Measurements from ENCODE around the gene BCL10. TPM values are rescaled to one million over a fixed set of nuclear protein-coding genes. Genes with fewer than 3 reads are reported as not detected.

The BCL10 gene
- total RNA-seq, 1 donor from 2014 or later, result 19.9 TPM

GRCh38 chr1:85297855-85298629 is 21.6 kb upstream of the BCL10 start:
- TF ChIP-seq CTCF (IDR thresholded peaks at IDR 0.05; ENCODE audit: unreplicated experiment), result no peak
- H3K4me1 Mint-ChIP-seq (ENCODE audit: low read depth), result peaks cover 2% of the 10 kb centered on the region
- H3K27ac Mint-ChIP-seq, result no peak overlapping the region
- H3K36me3 Mint-ChIP-seq (ENCODE audit: insufficient read depth), result no peaks in the 10 kb centered on the region
- DNase-seq (ENCODE audit: low spot score, unreplicated experiment), result no peak
- no peak overlapping the region for H3K4me3 Mint-ChIP-seq (ENCODE audit: low read depth)
- no peaks in the 10 kb centered on the region for H3K27me3 Mint-ChIP-seq
- no peaks in the 10 kb centered on the region for H3K9me3 Mint-ChIP-seq (ENCODE audit: low read depth)

GRCh38 chr1:85297538-85297854 is 21.1 kb upstream of the BCL10 start:
- H3K27me3 Mint-ChIP-seq, result no peaks in the 10 kb centered on the region
- no peak overlapping the region for H3K4me3 Mint-ChIP-seq (ENCODE audit: low read depth)
- no peaks in the 10 kb centered on the region for H3K9me3 Mint-ChIP-seq (ENCODE audit: low read depth)
- DNase-seq (ENCODE audit: low spot score, unreplicated experiment), result no peak
- no peak overlapping the region for H3K27ac Mint-ChIP-seq
- no peak for TF ChIP-seq CTCF (IDR thresholded peaks at IDR 0.05; ENCODE audit: unreplicated experiment)
- H3K36me3 Mint-ChIP-seq (ENCODE audit: insufficient read depth), result no peaks in the 10 kb centered on the region
- H3K4me1 Mint-ChIP-seq (ENCODE audit: low read depth), result peaks cover 2% of the 10 kb centered on the region

GRCh38 chr1:85296980-85297379 is 20.5 kb upstream of the BCL10 start:
- TF ChIP-seq CTCF (IDR thresholded peaks at IDR 0.05; ENCODE audit: unreplicated experiment), result no peak
- DNase-seq (ENCODE audit: low spot score, unreplicated experiment), result no peak
- no peaks in the 10 kb centered on the region for H3K36me3 Mint-ChIP-seq (ENCODE audit: insufficient read depth)
- no peaks in the 10 kb centered on the region for H3K27me3 Mint-ChIP-seq
- peaks cover 2% of the 10 kb centered on the region for H3K4me1 Mint-ChIP-seq (ENCODE audit: low read depth)
- no peaks in the 10 kb centered on the region for H3K9me3 Mint-ChIP-seq (ENCODE audit: low read depth)
- H3K27ac Mint-ChIP-seq, result no peak overlapping the region
- no peak overlapping the region for H3K4me3 Mint-ChIP-seq (ENCODE audit: low read depth)

GRCh38 chr1:85295654-85296053 is 19.2 kb upstream of the BCL10 start:
- Mint-ChIP-seq H3K27me3 (no peaks in the 10 kb centered on the region), H3K27ac (no peak overlapping the region), H3K36me3 (ENCODE audit: insufficient read depth) (no peaks in the 10 kb centered on the region), H3K4me3 (ENCODE audit: low read depth) (no peak overlapping the region), H3K9me3 (ENCODE audit: low read depth) (no peaks in the 10 kb centered on the region), H3K4me1 (ENCODE audit: low read depth) (peaks cover 2% of the 10 kb centered on the region)
- DNase-seq (ENCODE audit: low spot score, unreplicated experiment), result no peak
- no peak for TF ChIP-seq CTCF (IDR thresholded peaks at IDR 0.05; ENCODE audit: unreplicated experiment)

- Mint-ChIP-seq H3K27ac (peak overlapping the region; percentile 31), H3K9me3 (ENCODE audit: low read depth) (no peaks in the 10 kb centered on the region), H3K36me3 (ENCODE audit: insufficient read depth) (no peaks in the 10 kb centered on the region), H3K4me1 (ENCODE audit: low read depth) (peaks cover 2% of the 10 kb centered on the region), H3K27me3 (peaks cover 4% of the 10 kb centered on the region), H3K4me3 (ENCODE audit: low read depth) (no peak overlapping the region)
- DNase-seq (ENCODE audit: low spot score, unreplicated experiment), result no peak
- no peak for TF ChIP-seq CTCF (IDR thresholded peaks at IDR 0.05; ENCODE audit: unreplicated experiment)
These were observed 18.6 kb upstream of the BCL10 start for GRCh38 chr1:85295006-85295431.
